PC-9 (cell line): Measurements from ENCODE around the gene AZU1. TPM values are rescaled to one million over a fixed set of nuclear protein-coding genes. Genes with fewer than 3 reads are reported as not detected.
"Not testable (repeated sequence)": the region's sequence is repeated elsewhere in the genome, so short reads cannot be mapped to it uniquely, and the experiment has no call there.

Experiments
- BruUV-seq: library from RNA; stranded (reverse); fragments of 400-500 nt; replicated peaks from 2 replicates; lab custom pipeline; 2021; lab: Mats Ljungman, UMichigan
- CTCF ChIA-PET: fragments of 300-600 bp; sonication (Branson Sonifier 250); formaldehyde crosslinking; loops from one replicate; lab custom pipeline; 2022; ENCODE audit warnings: antibody characterized with exemption; lab: Charles Lee
- POLR2A ChIA-PET: fragments of 300-600 bp; sonication (Branson Sonifier 250); formaldehyde crosslinking; loops from one replicate; lab custom pipeline; 2022; ENCODE audit warnings: antibody characterized with exemption; ENCODE audit not compliant: unreplicated experiment; lab: Charles Lee
- DNase-seq, 2 experiments: peaks; one replicate each; pipeline versions ENCODE4 v3.0.0 to v3.0.0-alpha.2; 2015 to 2022; ENCODE audit warnings: mixed read lengths in 1 of 2
- H2AFZ ChIP-seq: fragments of 200-600 bp; sonication (generic); 2 replicates; pipeline ENCODE4 v1.8.1; 2017; ENCODE audit warnings: antibody characterized with exemption
- H3F3A ChIP-seq: fragments of 200-600 bp; sonication (generic); 2 replicates; pipeline ENCODE4 v1.8.1; 2017; ENCODE audit warnings: antibody characterized with exemption, mild to moderate bottlenecking, low read depth; ENCODE audit not compliant: insufficient read depth
- H3K27ac ChIP-seq: fragments of 200-600 bp; sonication (generic); 2 replicates; pipeline ENCODE4 v1.6.1; 2016; ENCODE audit warnings: mixed run types
- H3K27me3 ChIP-seq: fragments of 200-600 bp; sonication (generic); 2 replicates; pipeline ENCODE4 v1.6.1; 2016; ENCODE audit warnings: low read depth, mixed run types; ENCODE audit not compliant: insufficient read depth
- H3K36me3 ChIP-seq: fragments of 200-600 bp; sonication (generic); 2 replicates; pipeline ENCODE4 v1.6.1; 2016; ENCODE audit warnings: low read depth, mixed run types
- H3K4me1 ChIP-seq: fragments of 200-600 bp; sonication (generic); replicated peaks from 2 replicates; pipeline ENCODE4 v1.6.1; 2016; ENCODE audit warnings: mixed run types; ENCODE audit not compliant: insufficient read depth
- H3K4me2 ChIP-seq: fragments of 200-600 bp; sonication (generic); 2 replicates; pipeline ENCODE4 v1.6.1; 2017; ENCODE audit warnings: mixed run types
- H3K4me3 ChIP-seq: fragments of 200-600 bp; sonication (generic); 2 replicates; pipeline ENCODE4 v1.6.1; 2016; ENCODE audit warnings: mixed run types
- H3K79me2 ChIP-seq: fragments of 200-600 bp; sonication (generic); 2 replicates; pipeline ENCODE4 v1.6.1; 2017; ENCODE audit warnings: low read depth, mixed run types
- H3K9me2 ChIP-seq: fragments of 200-600 bp; sonication (generic); 2 replicates; pipeline ENCODE4 v1.8.1; 2017; ENCODE audit warnings: mild to moderate bottlenecking; ENCODE audit not compliant: insufficient read depth
- H3K9me3 ChIP-seq: fragments of 200-600 bp; sonication (generic); 2 replicates; pipeline ENCODE4 v1.8.1; 2016; ENCODE audit warnings: low read depth; ENCODE audit not compliant: insufficient read depth
- H4K20me1 ChIP-seq: fragments of 200-600 bp; sonication (generic); 2 replicates; pipeline ENCODE4 v1.8.1; 2017; ENCODE audit not compliant: insufficient read depth
- EZH2 ChIP-seq: fragments of 200-600 bp; sonication (generic); IDR thresholded peaks from 2 replicates; pipeline ENCODE4 v1.8.0; 2017; ENCODE audit warnings: antibody characterized with exemption, low read depth
- intact Hi-C: fragments of 100-400 bp; cut with micrococcal nuclease; formaldehyde crosslinking; loops from one replicate; pipeline ENCODE4 v1.10.0; 2022; ENCODE audit not compliant: unreplicated experiment
- microRNA-seq: library from miRNA; unstranded; fragments of <30 nt; microRNA quantifications from one replicate; pipeline ENCODE4 v1.2.0, GENCODE V29; 2021; ENCODE audit warnings: borderline number of aligned reads, borderline replicate concordance
- total RNA-seq: library from RNA; stranded (reverse); gene quantifications from 2 replicates; pipeline ENCODE4 v1.2.3, GENCODE V29; 2021
- TF ChIP-seq, protein P1 (sequence below): fragments of 200-600 bp; sonication (generic); conservative IDR thresholded peaks from 2 replicates; pipeline ENCODE4 v1.6.1; 2017; ENCODE audit warnings: mixed run types, antibody characterized with exemption, mild to moderate bottlenecking, moderate library complexity

Gene AZU1
- total RNA-seq, 1 experiment from 2014 or later = not detected

DNA sequence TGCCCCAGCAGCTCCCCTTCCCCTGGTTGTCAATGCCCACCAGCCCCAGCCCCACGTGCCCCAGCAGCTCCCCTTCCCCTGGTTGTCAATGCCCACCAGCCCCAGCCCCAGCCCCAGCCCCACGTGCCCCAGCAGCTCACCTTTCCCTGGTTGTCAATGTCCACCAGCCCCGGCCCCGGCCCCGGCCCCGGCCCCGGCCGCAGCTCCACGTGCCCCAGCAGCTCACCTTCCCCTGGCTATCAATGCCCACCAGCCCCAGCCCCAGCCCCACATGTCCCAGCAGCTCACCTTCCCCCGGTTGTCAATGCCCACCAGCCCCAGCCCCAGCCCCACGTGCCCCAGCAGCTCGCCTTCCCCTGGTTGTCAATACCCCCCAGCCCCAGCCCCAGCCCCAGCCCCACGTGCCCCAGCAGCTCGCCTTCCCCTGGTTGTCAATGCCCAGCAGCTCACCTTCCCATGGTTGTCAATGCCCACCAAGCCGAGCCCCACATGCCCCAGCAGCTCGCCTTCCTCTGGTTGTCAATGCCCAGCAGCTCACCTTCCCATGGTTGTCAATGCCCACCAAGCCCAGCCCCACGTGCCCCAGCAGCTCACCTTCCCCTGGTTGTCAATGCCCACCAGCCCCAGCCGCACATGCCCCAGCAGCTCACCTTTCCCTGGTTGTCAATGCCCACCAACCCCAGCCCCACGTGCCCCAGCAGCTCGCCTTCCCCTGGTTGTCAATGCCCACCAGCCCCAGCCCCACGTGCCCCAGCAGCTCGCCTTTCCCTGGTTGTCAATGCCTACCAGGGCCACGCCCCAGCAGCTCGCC lies 51.3 kb downstream of the AZU1 start:
- H3K36me3 ChIP-seq, BruUV-seq: not testable (repeated sequence)

DNA sequence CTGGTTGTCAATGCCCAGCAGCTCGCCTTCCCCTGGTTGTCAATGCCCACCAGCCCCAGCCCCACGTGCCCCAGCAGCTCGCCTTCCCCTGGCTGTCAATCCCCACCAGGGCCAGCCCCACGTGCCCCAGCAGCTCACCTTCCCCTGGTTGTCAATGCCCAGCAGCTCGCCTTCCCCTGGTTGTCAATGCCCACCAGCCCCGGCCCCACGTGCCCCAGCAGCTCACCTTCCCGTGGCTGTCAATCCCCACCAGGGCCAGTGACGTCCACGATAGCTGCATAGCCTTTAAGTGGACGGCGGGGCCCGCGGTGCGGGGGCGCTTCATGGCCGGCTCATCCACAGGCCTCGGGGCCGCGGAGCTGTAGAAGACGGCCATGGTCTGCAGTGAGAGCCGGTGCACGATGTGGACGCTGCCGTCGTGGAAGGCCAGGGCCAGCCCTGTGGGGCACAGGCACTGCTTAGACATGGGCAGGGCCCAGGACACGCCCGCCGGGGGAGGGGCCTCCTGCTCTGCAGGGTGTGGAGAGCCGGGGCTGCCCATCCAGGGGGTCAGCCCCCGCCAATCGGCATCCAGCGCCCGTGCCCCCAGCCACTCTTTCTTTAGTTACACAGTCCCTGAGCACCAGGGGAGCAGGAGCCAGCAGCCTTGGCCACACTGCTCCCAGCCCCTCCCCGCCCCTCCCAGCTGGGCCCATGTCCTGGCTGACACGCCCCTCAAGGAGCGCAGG lies 52.2 kb downstream of the AZU1 start:
- no TSS peak for BruUV-seq
- peaks cover 13% of the 10 kb centered on the region for H3K4me1 ChIP-seq
- H3K9me2 ChIP-seq = no peaks in the 10 kb centered on the region
- no peak overlapping the region for H3K27ac ChIP-seq
- no peaks in the 10 kb centered on the region for H3K36me3 ChIP-seq
- no peak overlapping the region for H3K4me2 ChIP-seq
- H3K4me3 ChIP-seq = no peak overlapping the region
- H3K79me2 ChIP-seq = no peaks in the 10 kb centered on the region
- TF ChIP-seq, protein P1, sequence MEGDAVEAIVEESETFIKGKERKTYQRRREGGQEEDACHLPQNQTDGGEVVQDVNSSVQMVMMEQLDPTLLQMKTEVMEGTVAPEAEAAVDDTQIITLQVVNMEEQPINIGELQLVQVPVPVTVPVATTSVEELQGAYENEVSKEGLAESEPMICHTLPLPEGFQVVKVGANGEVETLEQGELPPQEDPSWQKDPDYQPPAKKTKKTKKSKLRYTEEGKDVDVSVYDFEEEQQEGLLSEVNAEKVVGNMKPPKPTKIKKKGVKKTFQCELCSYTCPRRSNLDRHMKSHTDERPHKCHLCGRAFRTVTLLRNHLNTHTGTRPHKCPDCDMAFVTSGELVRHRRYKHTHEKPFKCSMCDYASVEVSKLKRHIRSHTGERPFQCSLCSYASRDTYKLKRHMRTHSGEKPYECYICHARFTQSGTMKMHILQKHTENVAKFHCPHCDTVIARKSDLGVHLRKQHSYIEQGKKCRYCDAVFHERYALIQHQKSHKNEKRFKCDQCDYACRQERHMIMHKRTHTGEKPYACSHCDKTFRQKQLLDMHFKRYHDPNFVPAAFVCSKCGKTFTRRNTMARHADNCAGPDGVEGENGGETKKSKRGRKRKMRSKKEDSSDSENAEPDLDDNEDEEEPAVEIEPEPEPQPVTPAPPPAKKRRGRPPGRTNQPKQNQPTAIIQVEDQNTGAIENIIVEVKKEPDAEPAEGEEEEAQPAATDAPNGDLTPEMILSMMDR = no peak
- no peak for TF ChIP-seq EZH2
- ChIA-PET CTCF (interaction anchor here (0.9 kb wide), 1 partner anchor 190 kb away, joined by 5 read pairs; no protein-coding TSS in a partner anchor), POLR2A (interaction anchor here (1.0 kb wide), 1 partner anchor 147 kb away, joined by 6 read pairs; no protein-coding TSS in a partner anchor)
- no peak overlapping the region for H2AFZ ChIP-seq
- no peaks in the 10 kb centered on the region for H3K27me3 ChIP-seq
- H3K9me3 ChIP-seq = no peaks in the 10 kb centered on the region
- H3F3A ChIP-seq = peaks cover 10% of the 10 kb centered on the region; the same call in 1 of the 2 replicates
- no peak for DNase-seq
- peaks cover 31% of the 10 kb centered on the region for H4K20me1 ChIP-seq
- intact Hi-C loops = no loop called here

More for the DNA sequence above, 51.3 kb downstream of the AZU1 start:
- H3K27me3 ChIP-seq, intact Hi-C loops, H3K79me2 ChIP-seq, DNase-seq, H3K4me1 ChIP-seq, H3K4me3 ChIP-seq, H3K9me2 ChIP-seq, H3K9me3 ChIP-seq, H3F3A ChIP-seq, H2AFZ ChIP-seq, H3K4me2 ChIP-seq, H3K27ac ChIP-seq: not testable (repeated sequence)
- CTCF ChIA-PET = interaction anchor here (0.6 to 0.9 kb wide), 2 partner anchors 189 to 205 kb away, joined by 3 to 5 read pairs; no protein-coding TSS in a partner anchor
- POLR2A ChIA-PET = interaction anchor here (0.6 to 1.0 kb wide), 3 partner anchors 27 to 148 kb away, joined by 5 to 12 read pairs (median 6); no protein-coding TSS in a partner anchor
- peaks cover 22% of the 10 kb centered on the region for H4K20me1 ChIP-seq

Small RNAs within 50 kb of the gene (microRNA-seq; reads per million reads assigned to microRNA genes)
- gene MIR3187 = 26.9 reads per million, percentile 35 among the genes with 10 or more reads in this experiment
- 12.1 reads per million, percentile 22 among the genes with 10 or more reads in this experiment for gene MIR4745

Other genes with a start within 250 kb of the AZU1 start
- 1.5 and 2.0 TPM in 2 replicates for gene HCN2, start 238.0 kb upstream of the AZU1 start, total RNA-seq
- gene POLRMT, start 194.3 kb upstream of the AZU1 start, total RNA-seq = 46.4 and 57.1 TPM in 2 replicates
- 0.35 TPM in 1 of 2 replicates, not detected in the other for gene FGF22, start 188.0 kb upstream of the AZU1 start, total RNA-seq
- 54.4 and 63.7 TPM in 2 replicates for gene RNF126, start 164.6 kb upstream of the AZU1 start, total RNA-seq
- 40.9 and 85.1 TPM in 2 replicates for gene FSTL3, start 151.4 kb upstream of the AZU1 start, total RNA-seq
- gene PRSS57, start 132.4 kb upstream of the AZU1 start, total RNA-seq = not detected in 2 replicates
- gene PALM, start 118.9 kb upstream of the AZU1 start, total RNA-seq = 1.8 and 6.1 TPM in 2 replicates
- 91.6 and 101 TPM in 2 replicates for gene MISP, start 76.7 kb upstream of the AZU1 start, total RNA-seq
- 461 and 542 TPM in 2 replicates for gene PTBP1, start 30.4 kb upstream of the AZU1 start, total RNA-seq
- 0.81 and 0.90 TPM in 2 replicates for gene PLPPR3, start 5.9 kb upstream of the AZU1 start, total RNA-seq
- gene PRTN3, start 13.2 kb downstream of the AZU1 start, total RNA-seq = not detected in 2 replicates
- gene ELANE, start 24.5 kb downstream of the AZU1 start, total RNA-seq = not detected in 2 replicates
- gene CFD, start 31.8 kb downstream of the AZU1 start, total RNA-seq = 8.0 and 17.1 TPM in 2 replicates
- gene MED16, start 65.3 kb downstream of the AZU1 start, total RNA-seq = 54.7 and 63.8 TPM in 2 replicates
- gene RNU6-9, start 65.6 kb downstream of the AZU1 start, total RNA-seq = not detected in 2 replicates
- gene R3HDM4, start 85.4 kb downstream of the AZU1 start, total RNA-seq = 55.8 and 57.5 TPM in 2 replicates
- gene KISS1R, start 89.5 kb downstream of the AZU1 start, total RNA-seq = not detected in 2 replicates
- 9.2 and 10.7 TPM in 2 replicates for gene ARID3A, start 98.2 kb downstream of the AZU1 start, total RNA-seq
- 61.5 and 95.3 TPM in 2 replicates for gene WDR18, start 156.5 kb downstream of the AZU1 start, total RNA-seq
- gene GRIN3B, start 172.6 kb downstream of the AZU1 start, total RNA-seq = 0.11 and 0.13 TPM in 2 replicates
- 155 and 162 TPM in 2 replicates for gene TMEM259, start 193.3 kb downstream of the AZU1 start, total RNA-seq
- gene RNU6-2, start 193.7 kb downstream of the AZU1 start, total RNA-seq = not detected in 2 replicates
- 168 and 206 TPM in 2 replicates for gene CNN2, start 198.8 kb downstream of the AZU1 start, total RNA-seq
- gene ABCA7, start 212.3 kb downstream of the AZU1 start, total RNA-seq = 29.9 and 32.0 TPM in 2 replicates
- 20.2 and 20.6 TPM in 2 replicates for gene ARHGAP45, start 239.3 kb downstream of the AZU1 start, total RNA-seq